Panc1 (cell line): Measurements from ENCODE around the gene CFAP45.

Experiments
- POLR2AphosphoS5 ChIP-seq: IDR thresholded peaks from 2 replicates; pipeline ENCODE4 v1.6.1; 2012; ENCODE audit warnings: mild to moderate bottlenecking, low read depth, low read length, moderate library complexity
- SIN3A ChIP-seq: IDR thresholded peaks from 2 replicates; pipeline ENCODE4 v1.6.1; 2012; ENCODE audit warnings: low read depth, mild to moderate bottlenecking, low read length, moderate library complexity, borderline replicate concordance; ENCODE audit not compliant: insufficient read depth
- TF ChIP-seq, protein P1 (sequence below): fragments of 450-650 bp; IDR thresholded peaks from 2 replicates; pipeline ENCODE4 v1.5.1; 2017; ENCODE audit warnings: mild to moderate bottlenecking
- TF ChIP-seq, protein P2 (sequence below), 2 experiments: IDR thresholded peaks; 2 replicates each; pipeline ENCODE4 v1.6.1; 2011 to 2012; ENCODE audit warnings: low read depth in 2 of 2, control low read depth in 1 of 2, low read length in 1 of 2, mild to moderate bottlenecking in 1 of 2, moderate library complexity in 1 of 2; ENCODE audit not compliant: insufficient read depth in 1 of 2

DNA sequence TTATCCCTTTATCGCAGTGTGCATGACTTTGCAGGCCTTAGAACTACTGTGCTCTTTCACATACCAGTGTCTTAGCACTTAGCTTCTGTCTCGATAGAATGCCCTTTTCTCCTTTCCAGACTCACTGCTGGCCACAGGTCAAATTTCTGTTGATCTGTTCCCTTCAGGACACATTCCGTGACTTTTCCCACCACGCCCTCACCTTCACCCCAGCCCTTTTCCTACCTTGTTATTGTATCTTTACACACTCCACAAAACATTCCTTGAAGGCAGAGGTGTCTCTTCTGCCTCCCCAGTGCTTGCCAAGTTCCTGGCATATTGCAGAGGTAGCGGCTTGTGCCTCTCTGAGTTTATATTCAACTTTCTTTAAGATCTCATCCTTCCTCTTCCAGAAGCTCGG lies 49.2 kb upstream of the CFAP45 start:
- TF ChIP-seq, protein P1, sequence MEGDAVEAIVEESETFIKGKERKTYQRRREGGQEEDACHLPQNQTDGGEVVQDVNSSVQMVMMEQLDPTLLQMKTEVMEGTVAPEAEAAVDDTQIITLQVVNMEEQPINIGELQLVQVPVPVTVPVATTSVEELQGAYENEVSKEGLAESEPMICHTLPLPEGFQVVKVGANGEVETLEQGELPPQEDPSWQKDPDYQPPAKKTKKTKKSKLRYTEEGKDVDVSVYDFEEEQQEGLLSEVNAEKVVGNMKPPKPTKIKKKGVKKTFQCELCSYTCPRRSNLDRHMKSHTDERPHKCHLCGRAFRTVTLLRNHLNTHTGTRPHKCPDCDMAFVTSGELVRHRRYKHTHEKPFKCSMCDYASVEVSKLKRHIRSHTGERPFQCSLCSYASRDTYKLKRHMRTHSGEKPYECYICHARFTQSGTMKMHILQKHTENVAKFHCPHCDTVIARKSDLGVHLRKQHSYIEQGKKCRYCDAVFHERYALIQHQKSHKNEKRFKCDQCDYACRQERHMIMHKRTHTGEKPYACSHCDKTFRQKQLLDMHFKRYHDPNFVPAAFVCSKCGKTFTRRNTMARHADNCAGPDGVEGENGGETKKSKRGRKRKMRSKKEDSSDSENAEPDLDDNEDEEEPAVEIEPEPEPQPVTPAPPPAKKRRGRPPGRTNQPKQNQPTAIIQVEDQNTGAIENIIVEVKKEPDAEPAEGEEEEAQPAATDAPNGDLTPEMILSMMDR: no peak
- no peak for TF ChIP-seq POLR2AphosphoS5
- TF ChIP-seq, protein P2, sequence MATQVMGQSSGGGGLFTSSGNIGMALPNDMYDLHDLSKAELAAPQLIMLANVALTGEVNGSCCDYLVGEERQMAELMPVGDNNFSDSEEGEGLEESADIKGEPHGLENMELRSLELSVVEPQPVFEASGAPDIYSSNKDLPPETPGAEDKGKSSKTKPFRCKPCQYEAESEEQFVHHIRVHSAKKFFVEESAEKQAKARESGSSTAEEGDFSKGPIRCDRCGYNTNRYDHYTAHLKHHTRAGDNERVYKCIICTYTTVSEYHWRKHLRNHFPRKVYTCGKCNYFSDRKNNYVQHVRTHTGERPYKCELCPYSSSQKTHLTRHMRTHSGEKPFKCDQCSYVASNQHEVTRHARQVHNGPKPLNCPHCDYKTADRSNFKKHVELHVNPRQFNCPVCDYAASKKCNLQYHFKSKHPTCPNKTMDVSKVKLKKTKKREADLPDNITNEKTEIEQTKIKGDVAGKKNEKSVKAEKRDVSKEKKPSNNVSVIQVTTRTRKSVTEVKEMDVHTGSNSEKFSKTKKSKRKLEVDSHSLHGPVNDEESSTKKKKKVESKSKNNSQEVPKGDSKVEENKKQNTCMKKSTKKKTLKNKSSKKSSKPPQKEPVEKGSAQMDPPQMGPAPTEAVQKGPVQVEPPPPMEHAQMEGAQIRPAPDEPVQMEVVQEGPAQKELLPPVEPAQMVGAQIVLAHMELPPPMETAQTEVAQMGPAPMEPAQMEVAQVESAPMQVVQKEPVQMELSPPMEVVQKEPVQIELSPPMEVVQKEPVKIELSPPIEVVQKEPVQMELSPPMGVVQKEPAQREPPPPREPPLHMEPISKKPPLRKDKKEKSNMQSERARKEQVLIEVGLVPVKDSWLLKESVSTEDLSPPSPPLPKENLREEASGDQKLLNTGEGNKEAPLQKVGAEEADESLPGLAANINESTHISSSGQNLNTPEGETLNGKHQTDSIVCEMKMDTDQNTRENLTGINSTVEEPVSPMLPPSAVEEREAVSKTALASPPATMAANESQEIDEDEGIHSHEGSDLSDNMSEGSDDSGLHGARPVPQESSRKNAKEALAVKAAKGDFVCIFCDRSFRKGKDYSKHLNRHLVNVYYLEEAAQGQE (IDR thresholded peaks at IDR 0.05; ENCODE audit: insufficient read depth in 1 of 2, low read depth in 2 of 2, low read length in 1 of 2): no peak
- no peak for TF ChIP-seq SIN3A
